GM10266 (cell line): ENCODE measurements around the gene SIGLEC5.

ENCODE experiments used
- DNase-seq: peaks from one replicate; pipeline ENCODE4 v3.0.0; 2012; ENCODE audit errors: extremely low spot score
- TF ChIP-seq, protein P1 (sequence below): IDR thresholded peaks from 2 replicates; pipeline ENCODE4 v1.5.1; 2012; ENCODE audit warnings: mild to moderate bottlenecking, low read depth; ENCODE audit not compliant: control insufficient read depth, insufficient read depth; ENCODE audit errors: missing control alignments

Gene SIGLEC5

GRCh38 chr19:51641648-51642047 lies 11.4 kb upstream of the SIGLEC5 start:
- no peak for DNase-seq
- TF ChIP-seq, protein P1, sequence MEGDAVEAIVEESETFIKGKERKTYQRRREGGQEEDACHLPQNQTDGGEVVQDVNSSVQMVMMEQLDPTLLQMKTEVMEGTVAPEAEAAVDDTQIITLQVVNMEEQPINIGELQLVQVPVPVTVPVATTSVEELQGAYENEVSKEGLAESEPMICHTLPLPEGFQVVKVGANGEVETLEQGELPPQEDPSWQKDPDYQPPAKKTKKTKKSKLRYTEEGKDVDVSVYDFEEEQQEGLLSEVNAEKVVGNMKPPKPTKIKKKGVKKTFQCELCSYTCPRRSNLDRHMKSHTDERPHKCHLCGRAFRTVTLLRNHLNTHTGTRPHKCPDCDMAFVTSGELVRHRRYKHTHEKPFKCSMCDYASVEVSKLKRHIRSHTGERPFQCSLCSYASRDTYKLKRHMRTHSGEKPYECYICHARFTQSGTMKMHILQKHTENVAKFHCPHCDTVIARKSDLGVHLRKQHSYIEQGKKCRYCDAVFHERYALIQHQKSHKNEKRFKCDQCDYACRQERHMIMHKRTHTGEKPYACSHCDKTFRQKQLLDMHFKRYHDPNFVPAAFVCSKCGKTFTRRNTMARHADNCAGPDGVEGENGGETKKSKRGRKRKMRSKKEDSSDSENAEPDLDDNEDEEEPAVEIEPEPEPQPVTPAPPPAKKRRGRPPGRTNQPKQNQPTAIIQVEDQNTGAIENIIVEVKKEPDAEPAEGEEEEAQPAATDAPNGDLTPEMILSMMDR = no peak

DNA sequence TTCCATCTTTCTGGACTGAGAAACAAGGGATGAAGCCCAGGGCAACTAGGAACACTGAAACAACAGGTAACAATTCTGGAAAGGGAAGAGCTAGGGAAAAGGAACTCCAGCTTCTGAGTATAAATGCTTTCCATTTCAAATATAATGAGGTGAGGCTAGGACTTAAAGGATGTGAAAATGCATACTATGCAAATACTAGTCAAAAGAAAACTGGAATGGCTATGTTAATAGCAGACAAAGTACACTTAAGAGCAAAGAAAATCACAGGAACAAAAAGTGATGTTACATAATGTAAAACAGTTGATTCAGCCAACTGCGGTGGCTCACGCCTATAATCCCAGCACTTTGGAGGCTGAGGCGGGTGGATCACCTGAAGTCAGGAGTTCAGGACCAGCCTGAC lies 10.2 kb upstream of the SIGLEC5 start:
- DNase-seq = no peak
- TF ChIP-seq, protein P1 = no peak

GRCh38 chr19:51639916-51640315 lies 9.7 kb upstream of the SIGLEC5 start:
- DNase-seq = no peak
- TF ChIP-seq, protein P1 = no peak

DNA sequence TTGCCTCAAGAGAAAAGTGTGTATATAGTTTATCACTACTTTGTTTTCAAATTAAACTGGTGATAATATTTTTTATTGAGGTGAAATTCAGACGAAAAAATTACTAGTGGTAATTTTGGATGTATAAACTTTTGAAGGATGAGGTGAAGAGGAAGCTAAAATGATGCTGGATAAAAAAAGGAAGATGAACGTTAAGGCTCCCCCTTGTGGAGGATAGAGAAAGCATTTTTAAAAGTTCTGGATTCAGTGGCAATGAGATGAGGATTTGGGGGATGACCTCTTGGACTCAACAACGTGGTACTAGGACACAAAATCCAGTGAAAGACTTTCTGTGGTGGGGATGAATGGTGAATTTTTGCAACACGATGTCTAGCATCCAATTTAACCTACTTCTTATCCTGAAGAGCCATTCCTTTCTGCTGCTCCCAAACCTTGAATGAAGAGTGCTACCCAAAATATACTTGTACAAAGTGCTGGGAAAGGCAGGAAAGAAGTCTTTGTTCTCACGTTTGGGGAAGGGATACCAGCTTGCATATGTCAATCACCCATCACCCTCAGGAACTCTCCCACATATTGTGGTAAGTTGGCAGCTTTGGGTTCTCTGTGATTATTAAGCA lies 7.3 kb upstream of the SIGLEC5 start:
- peak; percentile 28 for DNase-seq
- TF ChIP-seq, protein P1 = peak; percentile 54

DNA sequence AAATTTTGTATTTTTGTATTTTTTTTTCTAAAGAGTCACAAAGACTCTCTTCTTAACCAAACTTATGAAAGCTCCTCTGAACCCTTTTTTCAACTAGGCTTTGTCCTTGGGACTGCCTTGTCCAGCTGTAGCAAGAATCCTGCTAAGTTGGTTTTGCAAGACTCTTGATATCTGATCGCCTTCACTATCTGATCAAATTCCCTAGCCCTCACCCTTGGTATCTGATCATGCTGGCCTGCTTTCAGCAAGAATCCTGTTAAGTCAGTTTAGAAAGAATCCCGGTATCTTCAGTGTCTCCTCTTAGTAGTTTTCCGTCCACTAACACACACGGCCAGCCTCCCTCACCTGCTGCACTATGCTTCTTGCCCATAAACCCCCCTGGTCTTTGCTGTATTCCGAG lies 1.9 kb upstream of the SIGLEC5 start:
- no peak for DNase-seq
- TF ChIP-seq, protein P1 = no peak

DNA sequence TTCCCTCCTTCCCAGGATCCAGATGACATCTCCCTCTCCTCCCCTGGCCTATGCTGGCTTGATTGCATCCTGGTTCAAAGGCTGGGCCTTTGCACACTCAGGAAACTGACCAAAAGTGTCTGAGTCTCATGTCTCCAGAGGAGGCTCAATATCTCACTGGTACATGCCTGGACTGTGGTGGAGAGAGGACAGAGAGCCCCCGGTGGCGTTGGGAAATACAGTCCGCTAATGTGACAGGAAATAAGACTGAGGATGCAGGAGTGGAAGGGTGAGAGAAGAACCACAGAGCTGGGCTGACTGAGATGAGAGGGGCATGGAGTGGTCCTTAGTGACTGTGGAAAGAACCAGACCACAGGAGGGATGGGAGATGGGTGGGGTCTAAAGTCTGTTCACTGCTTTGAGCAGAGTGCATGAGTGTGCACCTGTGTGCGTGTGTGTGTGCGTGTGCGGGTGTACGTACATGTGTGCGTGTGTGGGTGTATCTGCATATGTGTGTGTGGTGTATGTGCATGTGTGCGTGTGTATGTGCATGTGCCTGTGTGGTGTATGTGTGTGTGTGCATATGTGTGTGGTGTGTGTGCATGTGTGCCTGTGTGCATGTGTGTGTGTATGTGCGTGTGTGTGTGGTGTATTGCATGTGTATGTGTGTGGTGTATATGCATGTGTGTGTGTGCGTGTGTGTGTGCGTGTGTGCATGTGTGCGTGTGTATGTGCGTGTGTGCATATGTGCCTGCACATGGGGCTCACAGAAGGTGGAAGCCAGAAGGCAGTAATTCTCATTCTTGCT lies 1.9 kb downstream of the SIGLEC5 start:
- TF ChIP-seq, protein P1 = no peak
- no peak for DNase-seq
